HG03442 (cell line): ENCODE results near the gene SMARCC1.
"Not testable (repeated sequence)": the region's sequence is repeated elsewhere in the genome, so short reads cannot be mapped to it uniquely, and the experiment has no call there.

ENCODE experiments used
- ATAC-seq: cut with Tn5 transposase; IDR thresholded peaks from one replicate; pipeline ENCODE4 v1.9.1; 2021; ENCODE audit warnings: mild to moderate bottlenecking, moderate library complexity; ENCODE audit not compliant: unreplicated experiment

SMARCC1 gene

GRCh38 chr3:47772047-47772446 is 9.6 kb downstream of the SMARCC1 start:
- no peak for ATAC-seq

DNA sequence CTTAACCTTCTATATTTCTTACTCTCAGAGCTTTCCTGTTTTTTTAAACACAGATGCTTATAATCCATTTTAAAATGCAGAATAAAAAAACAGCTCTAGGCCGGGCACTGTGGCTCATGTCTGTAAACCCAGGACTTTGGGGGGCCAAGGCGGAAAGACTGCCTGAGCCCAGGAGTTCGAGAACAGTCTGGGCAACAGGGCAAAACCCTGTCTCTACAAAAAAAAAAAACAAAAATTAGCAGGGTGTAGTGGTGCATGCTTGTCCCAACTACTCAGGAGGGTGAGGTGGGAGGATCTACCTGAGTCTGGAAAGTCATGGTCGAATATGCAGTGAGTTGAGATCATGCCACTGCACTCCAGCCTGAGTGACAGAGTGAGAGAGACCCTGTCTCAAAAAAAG is 15.5 kb downstream of the SMARCC1 start:
- no peak for ATAC-seq

GRCh38 chr3:47762233-47762632 is 19.5 kb downstream of the SMARCC1 start:
- ATAC-seq, result no peak

DNA sequence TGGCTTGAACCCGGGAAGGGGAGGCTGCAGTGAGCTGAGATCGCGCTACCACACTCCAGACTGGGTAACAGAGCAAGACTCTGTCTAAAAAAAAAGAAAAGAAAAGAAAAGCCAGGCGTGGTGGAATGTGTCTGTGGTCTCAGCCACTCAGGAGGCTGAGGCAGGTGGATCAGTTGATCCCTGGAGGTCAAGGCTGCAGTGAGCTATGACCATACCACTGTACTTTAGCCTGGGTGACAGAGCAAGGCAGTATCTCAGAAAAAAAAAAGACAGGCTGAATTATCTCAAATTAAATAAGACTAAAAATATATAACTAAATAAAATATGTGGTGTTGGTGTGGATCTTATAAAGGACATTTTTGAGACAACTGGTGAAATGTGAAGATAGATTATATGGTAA is 20.6 kb downstream of the SMARCC1 start:
- ATAC-seq, result no peak

GRCh38 chr3:47760207-47760606 is 21.5 kb downstream of the SMARCC1 start:
- ATAC-seq, result not testable (repeated sequence)

GRCh38 chr3:47758261-47759025 is 23.2 kb downstream of the SMARCC1 start:
- no peak for ATAC-seq

GRCh38 chr3:47752716-47753115 is 29.0 kb downstream of the SMARCC1 start:
- no peak for ATAC-seq

GRCh38 chr3:47750811-47751354 is 30.8 kb downstream of the SMARCC1 start:
- not testable (repeated sequence) for ATAC-seq

GRCh38 chr3:47747558-47747957 is 34.1 kb downstream of the SMARCC1 start:
- ATAC-seq, result no peak

DNA sequence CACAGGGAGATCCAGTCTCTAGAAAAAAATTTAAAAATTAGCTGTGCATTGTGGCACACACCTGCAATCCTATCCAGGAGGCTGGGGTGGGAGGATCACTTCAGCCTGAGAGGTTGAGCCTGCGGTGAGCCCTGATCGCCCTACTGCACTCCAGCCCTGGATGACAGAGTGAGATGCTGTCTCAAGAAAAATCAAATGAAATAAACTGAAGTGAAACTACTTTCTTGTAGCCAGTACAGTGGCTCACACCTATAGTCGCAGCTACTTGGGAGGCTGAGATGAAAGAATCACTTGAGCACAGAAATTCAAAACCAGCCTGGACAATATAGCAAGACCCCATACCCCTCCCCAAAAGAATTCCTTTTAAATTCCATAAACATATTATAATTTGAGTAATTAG is 35.4 kb downstream of the SMARCC1 start:
- ATAC-seq, result no peak

DNA sequence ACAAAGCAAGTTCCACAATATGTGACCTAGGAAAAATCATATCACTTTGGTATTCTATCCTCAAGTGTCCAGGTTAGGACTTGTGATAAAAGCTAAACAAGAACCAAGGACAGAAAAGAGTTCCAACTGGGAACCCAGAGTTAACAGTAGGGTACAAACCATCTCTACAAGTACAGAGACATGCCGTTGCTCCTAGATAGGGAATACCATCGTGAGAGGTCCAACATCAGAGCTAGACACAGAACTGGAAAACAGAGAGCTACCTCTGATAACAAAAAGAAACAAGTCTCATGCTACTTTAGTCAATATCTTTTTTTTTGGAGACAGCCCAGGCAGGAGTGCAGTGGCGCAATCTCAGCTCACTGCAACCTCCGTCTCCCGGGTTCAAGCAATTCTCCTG is 37.8 kb downstream of the SMARCC1 start:
- ATAC-seq, result no peak

GRCh38 chr3:47743352-47743751 is 38.3 kb downstream of the SMARCC1 start:
- not testable (repeated sequence) for ATAC-seq

- ATAC-seq, result no peak
Measured at GRCh38 chr3:47741925-47742324, 39.8 kb downstream of the SMARCC1 start.

- ATAC-seq, result no peak
Measured at GRCh38 chr3:47732143-47732542, 49.5 kb downstream of the SMARCC1 start.

DNA sequence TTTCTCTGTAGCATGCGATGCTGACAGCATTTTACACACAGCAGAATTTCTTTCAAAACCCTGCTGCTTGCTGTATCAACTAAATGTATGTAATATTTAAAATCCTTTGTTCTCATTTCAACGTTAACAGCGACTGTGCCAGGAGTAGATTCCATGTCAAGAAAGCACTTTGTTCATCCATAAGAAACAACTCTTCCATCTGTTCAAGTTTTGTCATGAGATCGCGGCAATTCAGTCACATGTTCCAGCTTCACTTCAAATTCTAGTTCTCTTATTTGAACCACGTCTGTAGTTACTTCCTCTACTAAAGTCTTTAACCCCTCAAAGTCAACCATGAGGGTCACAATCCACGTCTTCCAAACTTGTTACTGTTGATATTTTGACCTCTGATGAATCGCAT is 50.6 kb downstream of the SMARCC1 start:
- no peak for ATAC-seq

DNA sequence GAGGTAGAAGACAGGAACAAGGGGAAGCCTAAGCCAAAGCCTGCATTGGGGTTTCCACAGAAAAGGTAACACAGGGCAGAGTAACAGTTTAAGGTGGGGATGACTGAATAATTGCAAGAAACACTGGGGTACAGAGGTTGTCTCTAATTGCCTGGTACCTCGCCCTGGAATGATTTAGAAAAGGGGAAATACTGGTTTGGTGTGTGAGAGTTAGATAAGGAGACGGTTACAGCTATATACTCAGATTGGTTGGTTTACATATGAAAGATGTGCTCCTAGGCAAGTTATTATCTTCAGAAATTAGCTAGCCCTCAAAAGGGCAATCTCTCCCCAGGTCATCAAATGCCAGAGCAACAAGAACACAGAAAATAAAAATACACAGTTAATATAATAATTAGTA is 58.8 kb downstream of the SMARCC1 start:
- no peak for ATAC-seq

GRCh38 chr3:47717448-47717847 is 64.2 kb downstream of the SMARCC1 start:
- not testable (repeated sequence) for ATAC-seq

DNA sequence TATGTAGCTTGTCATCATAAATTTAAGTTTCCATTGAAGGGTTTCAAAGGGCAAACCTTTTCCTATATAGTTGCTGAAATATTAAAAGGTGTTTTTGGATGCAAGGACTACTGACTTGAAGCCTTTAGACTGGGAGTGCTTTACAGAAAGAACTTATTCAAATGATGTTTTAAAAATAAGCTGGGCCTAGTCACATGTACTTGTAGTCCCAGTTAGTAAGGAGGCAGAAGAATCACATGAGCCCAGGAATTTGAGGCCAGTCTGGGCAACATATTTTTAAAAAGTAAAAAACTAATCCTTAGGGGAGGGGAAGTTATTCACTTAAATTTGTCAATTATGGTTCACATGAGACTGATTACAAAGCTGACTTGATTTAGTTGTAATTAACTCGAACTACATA is 65.0 kb downstream of the SMARCC1 start:
- no peak for ATAC-seq

DNA sequence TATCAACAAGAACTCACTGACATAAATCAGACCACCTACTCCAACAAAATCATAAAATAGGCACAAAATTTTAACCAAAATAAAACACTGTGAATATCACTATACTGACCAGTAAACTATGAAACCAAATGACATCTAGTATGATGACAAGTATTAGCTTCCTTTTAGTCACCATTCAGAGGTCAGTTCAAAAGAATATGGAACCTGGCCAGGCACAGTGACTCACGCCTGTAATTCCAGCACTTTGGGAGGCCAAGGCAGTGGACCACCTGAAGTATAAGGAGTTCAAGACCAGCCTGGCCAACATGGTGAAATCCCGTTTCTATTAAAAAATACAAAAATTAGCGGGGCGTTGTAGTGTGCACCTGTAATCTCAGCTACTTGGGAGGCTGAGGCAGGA is 65.8 kb downstream of the SMARCC1 start:
- no peak for ATAC-seq

DNA sequence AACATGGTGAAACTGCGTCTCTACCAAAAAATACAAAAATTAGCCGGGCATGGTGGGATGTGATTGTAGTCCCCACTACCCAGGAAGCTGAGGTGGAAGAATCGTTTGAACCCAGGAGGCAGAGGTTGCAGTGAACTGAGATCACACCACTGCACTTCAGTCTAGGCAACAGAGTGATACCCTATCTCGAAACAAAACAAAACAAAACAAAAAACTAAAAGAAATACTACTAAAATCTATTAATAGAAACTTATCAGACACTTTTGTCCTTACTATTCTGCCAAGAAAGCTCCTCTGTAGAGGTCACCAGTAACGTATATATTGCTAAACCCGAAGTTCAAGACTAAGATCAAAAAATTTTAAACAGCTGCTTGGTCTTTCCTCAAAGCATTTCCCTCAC is 67.1 kb downstream of the SMARCC1 start:
- no peak for ATAC-seq

- ATAC-seq, result no peak
Measured at GRCh38 chr3:47713655-47714054, 68.0 kb downstream of the SMARCC1 start.

- ATAC-seq, result no peak
Measured at GRCh38 chr3:47712398-47712797, 69.3 kb downstream of the SMARCC1 start.

- no peak for ATAC-seq
Measured at GRCh38 chr3:47711596-47711995, 70.1 kb downstream of the SMARCC1 start.
